WTC11 (cell line): Measurements from ENCODE around the gene TIMM9. TPM values are rescaled to one million over a fixed set of nuclear protein-coding genes. Genes with fewer than 3 reads are reported as not detected.

Experiments used
- ATAC-seq: fragments of 200-7000 bp; cut with Tn5 transposase; 2 replicates; pipeline ENCODE4 v1.10.0; 2021; ENCODE audit warnings: mild to moderate bottlenecking, moderate library complexity
- CTCF ChIA-PET: fragments of 300-600 bp; sonication (Branson Sonifier 250); formaldehyde crosslinking; loops from one replicate; lab custom pipeline; 2021; ENCODE audit warnings: antibody characterized with exemption; lab: Charles Lee
- POLR2A ChIA-PET: fragments of 350-600 bp; sonication (Branson Sonifier 250); formaldehyde crosslinking; loops from one replicate; lab custom pipeline; 2021; ENCODE audit warnings: antibody characterized with exemption; lab: Charles Lee
- DNase-seq: peaks from one replicate; pipeline ENCODE4 v3.0.0; 2021; ENCODE audit warnings: low spot score
- H3K27ac Mint-ChIP-seq: 2 replicates; pipeline ENCODE4 v1.8.0; 2021; ENCODE audit warnings: mixed read lengths
- H3K27me3 Mint-ChIP-seq: 2 replicates; pipeline ENCODE4 v1.8.0; 2021; ENCODE audit warnings: low read depth, mild to moderate bottlenecking, moderate library complexity, mixed read lengths
- H3K36me3 Mint-ChIP-seq: 2 replicates; pipeline ENCODE4 v1.8.0; 2021; ENCODE audit warnings: mixed read lengths
- H3K4me1 Mint-ChIP-seq: 2 replicates; pipeline ENCODE4 v1.8.0; 2022; ENCODE audit warnings: mixed read lengths
- H3K4me3 Mint-ChIP-seq: 2 replicates; pipeline ENCODE4 v1.8.0; 2021; ENCODE audit warnings: mild to moderate bottlenecking, moderate library complexity, mixed read lengths
- H3K9me3 Mint-ChIP-seq: 2 replicates; pipeline ENCODE4 v1.8.0; 2021; ENCODE audit warnings: mixed read lengths
- ATF6 ChIP-seq: sonication (generic); formaldehyde crosslinking; IDR thresholded peaks from 2 replicates; pipeline ENCODE4 v1.8.1; 2023; ENCODE audit warnings: mild to moderate bottlenecking, missing genetic modification reagents
- CTCF ChIP-seq: fragments of 200-600 bp; IDR thresholded peaks from 2 replicates; pipeline ENCODE4 v1.8.0; 2022; ENCODE audit warnings: antibody characterized with exemption
- FOXJ3 ChIP-seq: sonication (generic); formaldehyde crosslinking; IDR thresholded peaks from 2 replicates; pipeline ENCODE4 v1.9.0; 2021; ENCODE audit warnings: missing genetic modification reagents, mild to moderate bottlenecking, borderline replicate concordance
- FOXP4 ChIP-seq: sonication (generic); formaldehyde crosslinking; IDR thresholded peaks from 2 replicates; pipeline ENCODE4 v1.8.0; 2022; ENCODE audit warnings: mild to moderate bottlenecking, missing genetic modification reagents
- GTF2I ChIP-seq: fragments of 250-450 bp; sonication (Bioruptor Pico); conservative IDR thresholded peaks from 2 replicates; pipeline ENCODE4 v1.4.0; 2021; ENCODE audit warnings: mild to moderate bottlenecking
- KAT7 ChIP-seq: sonication (generic); formaldehyde crosslinking; IDR thresholded peaks from 2 replicates; pipeline ENCODE4 v1.8.1; 2023; ENCODE audit warnings: missing genetic modification reagents, mild to moderate bottlenecking, borderline replicate concordance
- ZBTB21 ChIP-seq: sonication (generic); formaldehyde crosslinking; IDR thresholded peaks from 2 replicates; pipeline ENCODE4 v1.8.1; 2023; ENCODE audit warnings: mild to moderate bottlenecking, missing genetic modification reagents, borderline replicate concordance
- ZNF121 ChIP-seq: sonication (generic); formaldehyde crosslinking; IDR thresholded peaks from 2 replicates; pipeline ENCODE4 v1.8.0; 2023; ENCODE audit warnings: missing genetic modification reagents
- ZNF317 ChIP-seq: sonication (generic); formaldehyde crosslinking; IDR thresholded peaks from 2 replicates; pipeline ENCODE4 v1.8.1; 2023; ENCODE audit warnings: low read depth, mild to moderate bottlenecking, moderate library complexity, missing genetic modification reagents, borderline replicate concordance
- ZSCAN18 ChIP-seq: fragments of 250-450 bp; sonication (Bioruptor Pico); IDR thresholded peaks from 2 replicates; pipeline ENCODE4 v2.1.2; 2022; ENCODE audit warnings: mild to moderate bottlenecking, moderate library complexity
- total RNA-seq: library from RNA; stranded (reverse); gene quantifications from 3 replicates; pipeline ENCODE4 v1.2.3, GENCODE V29; 2021
- TF ChIP-seq, protein P1 (sequence below): sonication (generic); formaldehyde crosslinking; IDR thresholded peaks from 2 replicates; pipeline ENCODE4 v1.8.0; 2023; ENCODE audit warnings: mild to moderate bottlenecking, missing genetic modification reagents
- TF ChIP-seq, protein P2 (sequence below): sonication (generic); formaldehyde crosslinking; IDR thresholded peaks from 2 replicates; pipeline ENCODE4 v1.8.1; 2023; ENCODE audit warnings: mild to moderate bottlenecking, missing genetic modification reagents, borderline replicate concordance

The TIMM9 gene
- total RNA-seq, 1 experiment from 2014 or later: 51.1 TPM

DNA sequence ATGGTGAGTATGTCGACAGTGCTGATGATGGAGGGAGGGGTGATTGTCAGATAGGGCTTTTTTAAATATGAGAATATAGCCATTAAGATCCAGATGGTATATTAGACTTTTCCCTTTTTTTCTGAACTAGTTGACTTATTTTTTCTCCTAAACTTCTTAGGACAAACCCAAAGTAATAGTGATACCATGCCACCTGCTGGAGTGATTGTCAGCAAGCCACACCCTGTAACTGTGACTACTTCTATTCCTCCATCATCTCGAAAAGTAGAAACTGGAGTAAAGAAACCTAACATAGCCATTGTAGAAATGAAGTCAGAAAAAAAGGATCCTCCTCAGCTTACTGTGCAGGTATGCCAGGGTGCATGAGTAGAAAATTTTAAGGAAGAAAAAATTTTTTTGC lies 40.2 kb upstream of the TIMM9 start (continued):
- TF ChIP-seq CTCF: no peak

DNA sequence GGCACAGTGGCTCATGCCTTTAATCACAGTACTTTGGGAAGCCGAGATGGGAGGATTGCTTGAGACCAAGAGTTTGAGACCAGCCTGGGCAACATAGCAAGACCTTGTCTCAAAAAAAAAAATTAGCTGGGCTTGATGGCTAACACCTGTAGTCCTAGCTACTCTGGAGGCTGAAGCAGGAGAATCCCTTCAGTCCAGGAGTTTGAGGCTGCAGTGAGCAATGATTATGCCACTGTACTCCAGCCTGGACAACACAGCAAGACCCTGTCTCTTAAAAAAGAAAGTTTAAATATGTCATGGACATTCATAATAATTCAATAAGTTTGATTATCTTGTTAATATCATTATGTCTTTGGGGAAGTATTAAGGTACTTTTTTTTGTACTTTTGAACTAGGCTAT lies 39.1 kb upstream of the TIMM9 start:
- CTCF ChIA-PET: interaction anchor here (1.5 kb wide), 1 partner anchor 35 kb away, joined by 4 read pairs; no protein-coding TSS in a partner anchor
- ATAC-seq (no peak), DNase-seq (no peak)
- Mint-ChIP-seq H3K27me3 (no peaks in the 10 kb centered on the region), H3K4me1 (no peaks in the 10 kb centered on the region), H3K36me3 (peaks cover 5% of the 10 kb centered on the region), H3K27ac (no peak overlapping the region), H3K9me3 (no peaks in the 10 kb centered on the region), H3K4me3 (no peak overlapping the region)
- POLR2A ChIA-PET: no interaction called here
- TF ChIP-seq ZNF121 (CRISPR knock-in tag) (peak; percentile 64; the same call in 1 of the 2 replicates), FOXJ3 (CRISPR knock-in tag) (no peak)

DNA sequence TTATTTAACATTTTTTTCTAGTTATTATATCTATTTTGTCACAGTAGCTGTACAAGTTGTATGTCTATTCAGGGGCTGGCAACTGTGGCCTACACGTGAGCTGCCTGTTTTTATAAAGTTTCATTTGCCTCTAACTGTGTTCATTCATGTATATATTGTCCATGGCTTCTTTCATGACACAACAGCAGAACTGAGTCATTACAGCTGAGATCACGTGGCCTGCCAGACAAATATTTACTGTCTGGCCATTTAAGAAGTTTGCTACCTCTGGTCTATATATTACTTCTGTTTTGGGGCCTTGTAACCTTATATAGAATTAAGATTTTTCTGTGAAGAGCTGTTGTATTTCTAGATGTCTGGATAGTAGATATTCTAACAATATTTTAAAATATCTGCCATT lies 38.1 kb upstream of the TIMM9 start:
- CTCF ChIA-PET: no interaction called here
- TF ChIP-seq ZSCAN18: no peak
- no peak for TF ChIP-seq ZBTB21 (CRISPR knock-in tag)
- TF ChIP-seq, protein P1, sequence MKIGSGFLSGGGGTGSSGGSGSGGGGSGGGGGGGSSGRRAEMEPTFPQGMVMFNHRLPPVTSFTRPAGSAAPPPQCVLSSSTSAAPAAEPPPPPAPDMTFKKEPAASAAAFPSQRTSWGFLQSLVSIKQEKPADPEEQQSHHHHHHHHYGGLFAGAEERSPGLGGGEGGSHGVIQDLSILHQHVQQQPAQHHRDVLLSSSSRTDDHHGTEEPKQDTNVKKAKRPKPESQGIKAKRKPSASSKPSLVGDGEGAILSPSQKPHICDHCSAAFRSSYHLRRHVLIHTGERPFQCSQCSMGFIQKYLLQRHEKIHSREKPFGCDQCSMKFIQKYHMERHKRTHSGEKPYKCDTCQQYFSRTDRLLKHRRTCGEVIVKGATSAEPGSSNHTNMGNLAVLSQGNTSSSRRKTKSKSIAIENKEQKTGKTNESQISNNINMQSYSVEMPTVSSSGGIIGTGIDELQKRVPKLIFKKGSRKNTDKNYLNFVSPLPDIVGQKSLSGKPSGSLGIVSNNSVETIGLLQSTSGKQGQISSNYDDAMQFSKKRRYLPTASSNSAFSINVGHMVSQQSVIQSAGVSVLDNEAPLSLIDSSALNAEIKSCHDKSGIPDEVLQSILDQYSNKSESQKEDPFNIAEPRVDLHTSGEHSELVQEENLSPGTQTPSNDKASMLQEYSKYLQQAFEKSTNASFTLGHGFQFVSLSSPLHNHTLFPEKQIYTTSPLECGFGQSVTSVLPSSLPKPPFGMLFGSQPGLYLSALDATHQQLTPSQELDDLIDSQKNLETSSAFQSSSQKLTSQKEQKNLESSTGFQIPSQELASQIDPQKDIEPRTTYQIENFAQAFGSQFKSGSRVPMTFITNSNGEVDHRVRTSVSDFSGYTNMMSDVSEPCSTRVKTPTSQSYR: no peak
- no peak for TF ChIP-seq KAT7 (CRISPR knock-in tag)
- TF ChIP-seq, all 79 proteins: peak for 0
- no peak overlapping the region for H3K4me3 Mint-ChIP-seq

DNA sequence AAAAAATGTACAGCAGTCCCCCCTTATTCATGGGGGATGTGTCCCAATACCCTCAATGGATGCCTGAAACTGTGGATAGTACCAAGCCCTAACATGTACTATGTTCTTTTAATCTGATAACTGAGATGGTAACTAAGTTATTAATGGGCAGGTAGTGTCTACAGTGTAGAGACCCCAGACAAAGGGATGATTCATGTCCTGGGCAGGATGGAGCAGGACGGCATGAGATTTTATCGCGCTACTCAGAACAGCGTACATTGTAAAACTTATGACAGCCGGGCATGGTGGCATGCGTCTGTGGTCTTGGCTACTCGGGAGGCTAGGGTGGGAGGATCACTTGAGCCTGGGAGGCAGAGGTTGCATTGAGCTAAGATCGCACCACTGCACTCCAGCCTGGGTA lies 37.3 kb upstream of the TIMM9 start:
- Mint-ChIP-seq H3K4me3 (no peak overlapping the region), H3K36me3 (peaks cover 10% of the 10 kb centered on the region), H3K27ac (no peak overlapping the region), H3K27me3 (no peaks in the 10 kb centered on the region), H3K4me1 (no peaks in the 10 kb centered on the region), H3K9me3 (no peaks in the 10 kb centered on the region)
- TF ChIP-seq FOXP4 (CRISPR knock-in tag) (no peak), GTF2I (no peak), ATF6 (no peak), ZNF317 (no peak)
- TF ChIP-seq, protein P1: no peak
- TF ChIP-seq, protein P2, sequence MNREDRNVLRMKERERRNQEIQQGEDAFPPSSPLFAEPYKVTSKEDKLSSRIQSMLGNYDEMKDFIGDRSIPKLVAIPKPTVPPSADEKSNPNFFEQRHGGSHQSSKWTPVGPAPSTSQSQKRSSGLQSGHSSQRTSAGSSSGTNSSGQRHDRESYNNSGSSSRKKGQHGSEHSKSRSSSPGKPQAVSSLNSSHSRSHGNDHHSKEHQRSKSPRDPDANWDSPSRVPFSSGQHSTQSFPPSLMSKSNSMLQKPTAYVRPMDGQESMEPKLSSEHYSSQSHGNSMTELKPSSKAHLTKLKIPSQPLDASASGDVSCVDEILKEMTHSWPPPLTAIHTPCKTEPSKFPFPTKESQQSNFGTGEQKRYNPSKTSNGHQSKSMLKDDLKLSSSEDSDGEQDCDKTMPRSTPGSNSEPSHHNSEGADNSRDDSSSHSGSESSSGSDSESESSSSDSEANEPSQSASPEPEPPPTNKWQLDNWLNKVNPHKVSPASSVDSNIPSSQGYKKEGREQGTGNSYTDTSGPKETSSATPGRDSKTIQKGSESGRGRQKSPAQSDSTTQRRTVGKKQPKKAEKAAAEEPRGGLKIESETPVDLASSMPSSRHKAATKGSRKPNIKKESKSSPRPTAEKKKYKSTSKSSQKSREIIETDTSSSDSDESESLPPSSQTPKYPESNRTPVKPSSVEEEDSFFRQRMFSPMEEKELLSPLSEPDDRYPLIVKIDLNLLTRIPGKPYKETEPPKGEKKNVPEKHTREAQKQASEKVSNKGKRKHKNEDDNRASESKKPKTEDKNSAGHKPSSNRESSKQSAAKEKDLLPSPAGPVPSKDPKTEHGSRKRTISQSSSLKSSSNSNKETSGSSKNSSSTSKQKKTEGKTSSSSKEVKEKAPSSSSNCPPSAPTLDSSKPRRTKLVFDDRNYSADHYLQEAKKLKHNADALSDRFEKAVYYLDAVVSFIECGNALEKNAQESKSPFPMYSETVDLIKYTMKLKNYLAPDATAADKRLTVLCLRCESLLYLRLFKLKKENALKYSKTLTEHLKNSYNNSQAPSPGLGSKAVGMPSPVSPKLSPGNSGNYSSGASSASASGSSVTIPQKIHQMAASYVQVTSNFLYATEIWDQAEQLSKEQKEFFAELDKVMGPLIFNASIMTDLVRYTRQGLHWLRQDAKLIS (CRISPR knock-in tag): no peak
- no peak for DNase-seq
- CTCF ChIA-PET: no interaction called here
- POLR2A ChIA-PET: no interaction called here
- no peak for ATAC-seq

More for the DNA sequence above, 38.1 kb upstream of the TIMM9 start:
- no peaks in the 10 kb centered on the region for H3K27me3 Mint-ChIP-seq
- POLR2A ChIA-PET: no interaction called here
- H3K4me1 Mint-ChIP-seq: no peaks in the 10 kb centered on the region
- peaks cover 10% of the 10 kb centered on the region for H3K36me3 Mint-ChIP-seq
- DNase-seq: no peak
- no peaks in the 10 kb centered on the region for H3K9me3 Mint-ChIP-seq
- ATAC-seq: no peak
- no peak overlapping the region for H3K27ac Mint-ChIP-seq
